ENCODE data around the gene PEX5L.

DNA sequence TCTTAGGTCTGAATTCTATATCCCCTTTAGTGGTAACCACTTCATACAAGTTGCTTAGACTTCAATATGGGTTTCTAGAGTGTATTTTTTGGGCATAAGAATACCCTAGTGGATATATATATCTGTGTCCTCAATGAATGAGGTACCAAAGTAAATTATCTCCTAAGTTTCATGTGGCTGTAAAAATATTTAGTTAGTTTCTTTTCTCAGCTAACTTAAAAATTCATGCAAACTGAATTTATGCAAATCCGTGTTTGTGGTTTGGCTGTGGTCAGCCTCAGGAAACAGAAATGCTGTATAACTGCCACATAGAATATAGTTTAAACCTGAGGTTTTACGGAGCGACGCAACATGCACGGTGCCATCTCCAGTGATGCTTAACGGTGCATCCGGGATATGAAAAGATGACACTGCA lies 80.3 kb downstream of the PEX5L start:
- TF ChIP-seq, protein P1, sequence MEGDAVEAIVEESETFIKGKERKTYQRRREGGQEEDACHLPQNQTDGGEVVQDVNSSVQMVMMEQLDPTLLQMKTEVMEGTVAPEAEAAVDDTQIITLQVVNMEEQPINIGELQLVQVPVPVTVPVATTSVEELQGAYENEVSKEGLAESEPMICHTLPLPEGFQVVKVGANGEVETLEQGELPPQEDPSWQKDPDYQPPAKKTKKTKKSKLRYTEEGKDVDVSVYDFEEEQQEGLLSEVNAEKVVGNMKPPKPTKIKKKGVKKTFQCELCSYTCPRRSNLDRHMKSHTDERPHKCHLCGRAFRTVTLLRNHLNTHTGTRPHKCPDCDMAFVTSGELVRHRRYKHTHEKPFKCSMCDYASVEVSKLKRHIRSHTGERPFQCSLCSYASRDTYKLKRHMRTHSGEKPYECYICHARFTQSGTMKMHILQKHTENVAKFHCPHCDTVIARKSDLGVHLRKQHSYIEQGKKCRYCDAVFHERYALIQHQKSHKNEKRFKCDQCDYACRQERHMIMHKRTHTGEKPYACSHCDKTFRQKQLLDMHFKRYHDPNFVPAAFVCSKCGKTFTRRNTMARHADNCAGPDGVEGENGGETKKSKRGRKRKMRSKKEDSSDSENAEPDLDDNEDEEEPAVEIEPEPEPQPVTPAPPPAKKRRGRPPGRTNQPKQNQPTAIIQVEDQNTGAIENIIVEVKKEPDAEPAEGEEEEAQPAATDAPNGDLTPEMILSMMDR (IDR thresholded peaks at IDR 0.05), result no peak
- no peak for TF ChIP-seq POLR2A (IDR thresholded peaks at IDR 0.05)

All from tibial nerve (tissue), 3 donors.